Measurements from ENCODE around the gene NOL3. TPM values are rescaled to one million over a fixed set of nuclear protein-coding genes. Genes with fewer than 3 reads are reported as not detected.
A peak's percentile ranks its signal among the peaks of the same experiment; 100 is the strongest.

Gene NOL3
- total and polyA plus RNA-seq, 2 of the 13 experiments (the other 11 are each of a cell fraction or from before 2014, with no cell fraction given): 5.7 to 20.5 TPM

- TF ChIP-seq ZNF432 (CRISPR knock-in tag; IDR thresholded peaks at IDR 0.05; ENCODE audit: borderline replicate concordance) (no peak), AKAP8 (CRISPR knock-in tag; IDR thresholded peaks at IDR 0.05) (peak; percentile 98), ZNF350 (CRISPR knock-in tag; IDR thresholded peaks at IDR 0.05; ENCODE audit: borderline replicate concordance, low read depth) (0 out of 2 replicates have a peak, but pooled peaks have one; percentile 25), TFAP4 (IDR thresholded peaks at IDR 0.05; ENCODE audit: borderline replicate concordance, low read depth) (peak; percentile 20; the same call in 1 of the 2 replicates), GABPB1 (CRISPR knock-in tag; IDR thresholded peaks at IDR 0.05) (peak; percentile 65; the same call in 1 of the 2 replicates), ZKSCAN5 (CRISPR knock-in tag; IDR thresholded peaks at IDR 0.05) (no peak), THAP8 (CRISPR knock-in tag; IDR thresholded peaks at IDR 0.05; ENCODE audit: borderline replicate concordance) (no peak), NFAT5 (CRISPR knock-in tag; IDR thresholded peaks at IDR 0.05) (no peak), NFRKB (IDR thresholded peaks at IDR 0.05) (no peak), ISL2 (CRISPR knock-in tag; IDR thresholded peaks at IDR 0.05) (no peak), ZUFSP (CRISPR knock-in tag; IDR thresholded peaks at IDR 0.05; ENCODE audit: borderline replicate concordance) (no peak), YEATS2 (CRISPR knock-in tag; IDR thresholded peaks at IDR 0.05; ENCODE audit: borderline replicate concordance) (0 out of 2 replicates have a peak, but pooled peaks have one; percentile 55), DMAP1 (CRISPR knock-in tag; IDR thresholded peaks at IDR 0.05) (no peak), IKZF1 (IDR thresholded peaks at IDR 0.05) (no peak), ZZZ3 (CRISPR knock-in tag; IDR thresholded peaks at IDR 0.05; ENCODE audit: borderline replicate concordance) (peak; percentile 65; the same call in 1 of the 2 replicates), ZNF547 (CRISPR knock-in tag; IDR thresholded peaks at IDR 0.05) (peak; percentile 66; the same call in 1 of the 2 replicates), TAF15 (IDR thresholded peaks at IDR 0.05; ENCODE audit: low read depth, low read length, poor library complexity, severe bottlenecking) (no peak), KAT7 (CRISPR knock-in tag; IDR thresholded peaks at IDR 0.05; ENCODE audit: borderline replicate concordance) (no peak; the same call in 1 of the 2 replicates), RARA (CRISPR knock-in tag; IDR thresholded peaks at IDR 0.05) (no peak), ZNF543 (CRISPR knock-in tag; IDR thresholded peaks at IDR 0.05) (peak; percentile 60; the same call in 1 of the 2 replicates)
Observed at GRCh38 chr16:67177743-67178699, 7.7 kb downstream of the NOL3 start (continued).
